ENCODE measurements around the gene ZNF853. TPM values are rescaled to one million over a fixed set of nuclear protein-coding genes. Genes with fewer than 3 reads are reported as not detected.

ZNF853 gene
- total and polyA plus RNA-seq, 4 donors, result 0.04 to 3.0 (median 0.51) TPM

DNA sequence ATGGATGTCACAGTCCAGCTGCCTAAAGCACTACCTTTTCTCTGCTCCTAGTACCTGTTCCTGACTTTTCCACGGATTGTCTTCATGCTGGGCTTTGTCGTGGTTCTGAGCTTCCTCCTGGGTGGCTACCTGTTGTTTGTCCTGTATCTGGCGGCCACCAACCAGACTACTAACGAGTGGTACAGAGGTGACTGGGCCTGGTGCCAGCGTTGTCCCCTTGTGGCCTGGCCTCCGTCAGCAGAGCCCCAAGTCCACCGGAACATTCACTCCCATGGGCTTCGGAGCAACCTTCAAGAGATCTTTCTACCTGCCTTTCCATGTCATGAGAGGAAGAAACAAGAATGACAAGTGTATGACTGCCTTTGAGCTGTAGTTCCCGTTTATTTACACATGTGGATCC is 26.8 kb upstream of the ZNF853 start:
- H3K9ac ChIP-seq (ENCODE audit: low read depth in 1 of 2, low read length in 2 of 2), result no peak overlapping the region
- H3K27me3 ChIP-seq (ENCODE audit: control insufficient read depth in 4 of 4, insufficient read depth in 4 of 4, low read length in 3 of 4), result no peaks in the 10 kb centered on the region
- H3K4me3 ChIP-seq (ENCODE audit: low read depth in 1 of 3, low read length in 3 of 3), result no peak overlapping the region
- 78% methylated on average over 9 of the region's 9 CpGs for WGBS
- no peak overlapping the region for H3K27ac ChIP-seq (ENCODE audit: low read depth in 1 of 2, low read length in 2 of 2)
- no peak for DNase-seq (ENCODE audit: low spot score)
- peaks cover 3 to 12% (median 11%) of the 10 kb centered on the region in 4 donors for H3K4me1 ChIP-seq (ENCODE audit: control insufficient read depth in 4 of 4, insufficient read depth in 4 of 4, low read length in 3 of 4)
- H3K36me3 ChIP-seq (ENCODE audit: control insufficient read depth in 4 of 4, insufficient read depth in 3 of 4, low read depth in 1 of 4, low read length in 3 of 4), result peaks cover 8 to 31% (median 20%) of the 10 kb centered on the region in 4 donors
- TF ChIP-seq, protein P1, sequence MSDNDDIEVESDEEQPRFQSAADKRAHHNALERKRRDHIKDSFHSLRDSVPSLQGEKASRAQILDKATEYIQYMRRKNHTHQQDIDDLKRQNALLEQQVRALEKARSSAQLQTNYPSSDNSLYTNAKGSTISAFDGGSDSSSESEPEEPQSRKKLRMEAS (IDR thresholded peaks at IDR 0.05), result no peak
- TF ChIP-seq JUND (IDR thresholded peaks at IDR 0.05), result no peak
- H3K9me3 ChIP-seq (ENCODE audit: control insufficient read depth in 4 of 4, low read length in 3 of 4), result no peaks in the 10 kb centered on the region

GRCh38 chr7:6589151-6589828 is 26.1 kb upstream of the ZNF853 start:
- 54% methylated on average over 22 of the region's 22 CpGs for WGBS
- Histone ChIP-seq H3K27ac (ENCODE audit: low read depth in 1 of 2, low read length in 2 of 2) (no peak overlapping the region), H3K27me3 (ENCODE audit: control insufficient read depth in 4 of 4, insufficient read depth in 4 of 4, low read length in 3 of 4) (no peaks in the 10 kb centered on the region), H3K4me3 (ENCODE audit: low read depth in 1 of 3, low read length in 3 of 3) (peak overlapping the region in 1 of 3 donors; percentile 99), H3K9ac (ENCODE audit: low read depth in 1 of 2, low read length in 2 of 2) (no peak overlapping the region), H3K9me3 (ENCODE audit: control insufficient read depth in 4 of 4, low read length in 3 of 4) (no peaks in the 10 kb centered on the region), H3K4me1 (ENCODE audit: control insufficient read depth in 4 of 4, insufficient read depth in 4 of 4, low read length in 3 of 4) (peaks cover 3 to 12% (median 11%) of the 10 kb centered on the region in 4 donors), H3K36me3 (ENCODE audit: control insufficient read depth in 4 of 4, insufficient read depth in 3 of 4, low read depth in 1 of 4, low read length in 3 of 4) (peaks cover 8 to 34% (median 21%) of the 10 kb centered on the region in 4 donors)
- DNase-seq (ENCODE audit: low spot score), result no peak
- TF ChIP-seq, protein P2, sequence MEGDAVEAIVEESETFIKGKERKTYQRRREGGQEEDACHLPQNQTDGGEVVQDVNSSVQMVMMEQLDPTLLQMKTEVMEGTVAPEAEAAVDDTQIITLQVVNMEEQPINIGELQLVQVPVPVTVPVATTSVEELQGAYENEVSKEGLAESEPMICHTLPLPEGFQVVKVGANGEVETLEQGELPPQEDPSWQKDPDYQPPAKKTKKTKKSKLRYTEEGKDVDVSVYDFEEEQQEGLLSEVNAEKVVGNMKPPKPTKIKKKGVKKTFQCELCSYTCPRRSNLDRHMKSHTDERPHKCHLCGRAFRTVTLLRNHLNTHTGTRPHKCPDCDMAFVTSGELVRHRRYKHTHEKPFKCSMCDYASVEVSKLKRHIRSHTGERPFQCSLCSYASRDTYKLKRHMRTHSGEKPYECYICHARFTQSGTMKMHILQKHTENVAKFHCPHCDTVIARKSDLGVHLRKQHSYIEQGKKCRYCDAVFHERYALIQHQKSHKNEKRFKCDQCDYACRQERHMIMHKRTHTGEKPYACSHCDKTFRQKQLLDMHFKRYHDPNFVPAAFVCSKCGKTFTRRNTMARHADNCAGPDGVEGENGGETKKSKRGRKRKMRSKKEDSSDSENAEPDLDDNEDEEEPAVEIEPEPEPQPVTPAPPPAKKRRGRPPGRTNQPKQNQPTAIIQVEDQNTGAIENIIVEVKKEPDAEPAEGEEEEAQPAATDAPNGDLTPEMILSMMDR (IDR thresholded peaks at IDR 0.05; ENCODE audit: low read depth, low read length, missing input control), result no peak
- TF ChIP-seq YY1 (IDR thresholded peaks at IDR 0.05), result no peak
- TF ChIP-seq SP1 (IDR thresholded peaks at IDR 0.05), result no peak
- no peak for TF ChIP-seq TAF1 (conservative IDR thresholded peaks at IDR 0.05)
- TF ChIP-seq NR2F2 (IDR thresholded peaks at IDR 0.05), result no peak
- TF ChIP-seq RXRA (IDR thresholded peaks at IDR 0.05), result no peak
- no peak for TF ChIP-seq HNF4A (conservative IDR thresholded peaks at IDR 0.05)
- no peak for TF ChIP-seq JUND (IDR thresholded peaks at IDR 0.05)
- TF ChIP-seq REST (IDR thresholded peaks at IDR 0.05), result no peak
- TF ChIP-seq FOXA1 (IDR thresholded peaks at IDR 0.05), result no peak
- TF ChIP-seq, protein P3, sequence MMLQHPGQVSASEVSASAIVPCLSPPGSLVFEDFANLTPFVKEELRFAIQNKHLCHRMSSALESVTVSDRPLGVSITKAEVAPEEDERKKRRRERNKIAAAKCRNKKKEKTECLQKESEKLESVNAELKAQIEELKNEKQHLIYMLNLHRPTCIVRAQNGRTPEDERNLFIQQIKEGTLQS (IDR thresholded peaks at IDR 0.05), result no peak
- TF ChIP-seq GABPA (IDR thresholded peaks at IDR 0.05 in 1 of 2, conservative IDR thresholded peaks at IDR 0.05 in 1 of 2), result no peak
- TF ChIP-seq FOXA2 (IDR thresholded peaks at IDR 0.05), result no peak
- TF ChIP-seq EGR1 (IDR thresholded peaks at IDR 0.05; ENCODE audit: low read depth in 2 of 2), result no peak
- no peak for TF ChIP-seq HNF4G (IDR thresholded peaks at IDR 0.05)

Data from liver (tissue), 9 donors.